Measurements from ENCODE around the gene BDKRB2.

Gene BDKRB2

DNA sequence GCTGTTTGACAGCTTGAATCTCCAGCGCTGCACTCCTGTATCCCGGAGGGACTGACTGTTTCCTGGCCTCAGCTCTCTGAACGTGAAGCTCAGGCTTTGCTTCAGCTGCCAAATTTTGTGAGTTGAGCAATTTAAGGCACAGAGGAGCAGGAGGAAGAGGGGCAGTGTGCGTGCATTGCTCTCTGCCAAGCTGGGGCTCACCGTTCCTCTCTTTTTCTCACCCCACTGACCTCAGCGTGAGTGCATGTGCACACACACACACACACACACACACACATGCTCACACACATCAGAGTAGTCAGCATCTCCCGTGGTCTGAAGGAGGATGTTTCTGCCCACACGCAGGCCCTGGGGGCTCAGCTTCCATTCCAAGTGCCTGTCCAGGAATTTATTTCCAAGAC, 27.8 kb upstream of the BDKRB2 start:
- DNase-seq = no peak

DNA sequence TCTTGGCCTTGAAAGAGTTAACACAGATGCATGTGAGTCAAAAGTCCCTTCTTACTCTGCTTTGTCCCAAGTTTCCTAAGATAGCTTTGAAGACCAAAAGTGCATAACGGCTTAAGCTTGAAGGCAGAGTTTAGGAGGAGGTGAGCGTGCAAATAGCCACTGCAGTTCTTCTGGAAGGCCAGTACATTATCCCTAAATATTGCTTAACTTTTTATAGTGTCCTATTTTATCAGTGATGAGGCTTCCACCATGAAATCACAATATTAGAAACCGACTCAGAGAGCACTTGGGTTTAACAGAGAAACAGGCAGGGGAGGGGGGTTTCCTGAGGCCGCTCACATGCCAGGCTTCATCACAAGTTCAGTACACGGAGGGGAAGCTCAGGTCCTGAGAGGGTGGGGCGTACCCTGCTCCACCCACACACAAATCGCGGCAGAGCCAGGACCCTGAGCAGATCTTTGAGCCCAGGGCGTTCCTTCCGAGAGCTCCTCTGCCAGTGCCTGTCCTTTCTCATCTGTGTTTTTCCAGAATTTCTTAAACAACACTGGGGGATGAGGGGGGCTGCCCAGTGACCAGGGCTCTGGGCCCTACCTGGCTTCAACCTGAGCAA, 26.8 kb upstream of the BDKRB2 start:
- no peak for DNase-seq

DNA sequence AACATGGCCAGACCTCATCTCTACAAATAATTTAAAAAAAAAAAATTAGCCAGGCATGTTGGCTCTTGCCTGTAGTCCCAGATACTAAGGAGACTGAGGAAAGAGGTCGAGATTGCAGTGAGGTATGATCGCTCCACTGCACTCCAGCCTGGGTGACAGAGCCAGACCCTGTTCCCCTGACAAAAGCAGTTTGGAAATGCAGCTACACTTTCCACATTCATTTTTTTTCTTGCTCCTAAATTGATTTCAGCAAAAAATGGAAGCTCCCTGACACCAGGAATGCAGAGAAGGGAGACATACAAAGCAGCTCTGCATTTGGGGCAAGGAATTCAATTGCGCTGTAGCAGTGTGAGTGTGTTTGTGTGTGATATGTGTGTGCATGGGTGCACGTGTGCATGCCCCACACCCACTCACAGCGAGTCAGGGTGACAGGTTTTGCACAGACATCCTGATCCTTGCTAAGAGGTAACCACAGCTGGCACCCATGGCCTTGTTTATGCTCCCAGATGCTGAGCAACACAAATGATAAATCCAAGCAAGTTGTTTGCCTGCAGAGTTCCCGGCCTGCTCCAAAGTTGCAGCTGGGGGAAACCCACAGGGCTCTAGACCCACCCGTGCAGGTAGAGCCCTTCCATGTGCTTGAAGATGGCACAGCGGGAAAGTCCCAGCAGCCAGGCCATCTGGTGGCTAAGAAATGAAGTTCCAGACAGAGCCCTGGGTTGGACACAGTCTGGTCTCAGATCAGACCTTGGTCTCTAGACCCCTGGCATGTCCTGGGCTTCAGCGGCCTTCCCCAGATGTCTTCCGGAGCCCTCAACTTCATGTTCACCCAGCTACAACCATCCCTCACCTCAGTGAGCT, 25.9 kb upstream of the BDKRB2 start:
- DNase-seq = no peak

DNA sequence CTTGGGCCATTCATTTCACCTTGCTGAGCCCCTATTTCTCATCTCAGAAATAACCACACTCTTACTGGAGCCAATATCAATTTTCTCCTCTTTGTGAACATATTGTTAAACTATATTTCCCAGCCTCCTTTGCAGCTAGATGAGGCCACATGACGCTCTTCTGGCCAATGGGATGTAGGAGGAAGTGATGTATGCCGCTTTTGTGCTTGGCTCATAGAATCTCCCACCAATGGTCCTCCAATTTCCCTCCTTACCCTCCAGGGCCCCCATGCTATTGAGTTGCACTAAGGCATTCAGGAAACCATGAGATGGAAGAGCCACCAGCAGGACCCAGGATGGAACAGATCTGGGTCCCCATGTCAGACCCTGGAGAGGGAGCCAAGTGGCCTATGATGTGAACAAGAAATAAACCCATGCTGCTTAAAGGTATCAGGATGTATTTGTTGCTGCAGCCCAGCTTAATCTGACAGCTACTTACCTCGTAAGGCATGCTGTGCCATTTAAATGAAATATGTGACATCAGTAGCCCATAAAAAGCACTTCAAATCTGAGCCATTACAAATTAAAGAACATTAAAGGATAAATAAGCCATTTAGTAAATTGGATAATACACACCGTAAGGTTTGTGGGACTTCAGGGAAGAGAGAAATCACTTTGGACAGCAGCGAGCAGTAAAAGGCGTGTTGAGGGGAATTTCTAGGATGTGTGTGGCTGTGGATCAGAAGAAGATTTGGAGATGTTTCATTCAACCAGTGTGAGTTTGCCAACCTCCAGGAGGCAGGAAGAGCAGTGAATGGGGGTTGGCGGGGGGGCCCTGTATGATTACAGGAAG, 24.4 kb upstream of the BDKRB2 start:
- DNase-seq = no peak

DNA sequence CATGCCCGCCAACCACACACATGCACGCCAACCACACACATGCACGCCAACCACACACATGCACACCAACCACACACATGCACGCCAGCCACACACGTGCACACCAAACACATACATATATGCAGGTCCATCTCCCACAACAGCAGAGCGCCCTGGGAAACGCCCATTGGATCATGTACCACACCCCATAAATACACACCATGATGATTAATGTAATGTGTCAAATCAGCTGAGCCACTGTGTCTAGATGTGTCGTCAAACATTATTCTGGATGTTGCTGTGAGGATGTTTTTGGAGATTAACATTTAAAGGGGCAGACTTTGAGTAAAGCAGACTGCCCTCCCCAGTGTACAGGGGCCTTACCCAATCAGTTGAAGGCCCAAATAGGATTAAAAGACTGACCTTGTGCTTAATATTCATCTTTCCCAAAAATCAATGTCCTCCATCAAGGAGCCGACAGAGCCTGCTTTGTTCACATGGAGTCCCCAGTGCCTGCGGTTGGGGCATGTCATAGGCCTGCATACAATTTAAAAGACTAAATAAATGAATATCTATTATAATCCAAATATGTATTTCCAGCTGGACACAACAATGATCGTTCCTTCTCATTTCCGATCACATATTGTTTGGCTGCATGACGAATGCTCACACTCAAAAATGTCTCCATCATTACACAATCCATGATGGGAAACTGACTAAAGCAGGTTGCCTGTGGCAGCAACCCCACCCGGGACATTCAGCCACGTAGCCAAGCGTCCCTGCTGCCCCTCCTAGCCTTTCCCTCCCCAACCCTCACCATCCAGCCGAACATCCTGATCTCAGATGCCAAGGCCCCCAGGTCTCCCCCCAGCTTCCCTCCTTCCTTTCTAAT, 23.2 kb upstream of the BDKRB2 start:
- no peak for DNase-seq

DNA sequence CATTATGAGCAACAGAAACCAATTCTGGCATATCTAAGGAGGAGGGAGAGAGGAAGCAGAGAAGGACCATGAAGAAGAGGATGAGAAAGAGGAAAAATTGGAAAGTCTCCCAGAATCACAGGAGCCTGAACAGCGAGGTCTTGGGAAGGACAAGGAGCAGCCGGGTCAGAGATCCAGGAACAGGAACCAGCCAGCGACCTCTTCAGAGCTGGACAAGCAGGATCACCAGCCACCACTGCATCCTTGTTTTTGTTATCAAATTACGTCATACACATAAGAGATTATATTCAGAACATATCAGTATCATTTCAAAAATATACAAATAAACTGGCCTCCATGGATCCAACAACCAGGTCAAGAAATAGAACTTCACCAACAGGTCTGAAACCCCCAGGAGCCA, 22.1 kb upstream of the BDKRB2 start:
- no peak for DNase-seq

DNA sequence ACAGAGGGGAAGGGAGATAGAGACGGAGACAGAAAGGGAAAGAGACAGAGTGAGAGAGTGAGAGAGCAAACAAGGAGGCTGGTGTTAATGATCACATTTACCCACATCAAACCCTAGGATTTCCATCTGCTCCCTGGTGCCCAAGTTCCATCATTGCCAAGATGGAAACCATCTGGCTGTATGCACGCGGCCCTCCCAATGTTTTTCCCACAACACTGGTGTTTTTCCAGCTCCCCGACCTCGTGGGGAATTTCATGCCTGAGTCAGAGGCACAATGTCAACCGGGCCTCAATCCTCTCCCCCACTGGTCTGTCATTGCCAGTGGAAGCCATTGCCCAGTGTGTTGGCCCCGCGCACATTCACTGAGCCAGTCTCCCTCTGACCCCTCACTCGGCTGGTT, 19.9 kb upstream of the BDKRB2 start:
- DNase-seq = no peak

DNA sequence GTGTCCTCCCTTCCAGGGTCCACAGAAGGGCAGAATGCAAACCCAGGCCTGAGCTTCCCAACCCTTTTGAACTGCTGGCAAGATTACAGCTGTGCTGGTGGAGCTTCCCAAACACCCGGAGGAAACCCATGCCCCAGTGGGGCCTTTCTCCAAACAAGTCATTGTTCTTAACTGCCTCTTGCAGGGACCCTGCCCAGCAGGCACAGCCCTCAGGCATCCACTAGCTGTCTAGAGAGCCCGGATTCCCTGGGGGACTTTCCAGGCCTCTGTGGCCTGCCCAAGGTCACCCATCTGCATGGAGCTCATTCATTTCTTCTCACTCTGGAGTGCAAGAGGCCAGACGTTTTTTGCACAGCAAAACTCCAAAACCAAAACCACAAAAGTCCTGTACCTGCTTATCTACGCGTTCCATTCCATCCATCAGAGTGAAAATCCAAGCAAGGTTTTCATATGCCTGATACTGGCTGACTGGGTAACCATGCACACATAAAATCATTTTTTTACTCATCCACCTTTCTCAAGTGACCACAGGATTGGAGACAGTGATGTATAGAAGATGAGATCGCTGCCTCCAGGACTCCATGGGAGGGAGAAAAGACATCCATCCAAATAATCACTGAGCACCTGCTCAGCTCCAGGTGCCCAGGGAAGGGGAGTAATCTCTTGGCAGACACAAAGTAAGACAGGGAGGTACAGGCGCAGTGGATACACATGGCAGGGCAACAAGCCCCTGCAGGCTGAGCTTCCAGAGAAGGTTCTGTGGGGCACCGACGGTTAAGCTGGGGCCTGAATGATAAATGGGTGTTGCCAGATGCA, 17.2 kb upstream of the BDKRB2 start:
- no peak for DNase-seq

DNA sequence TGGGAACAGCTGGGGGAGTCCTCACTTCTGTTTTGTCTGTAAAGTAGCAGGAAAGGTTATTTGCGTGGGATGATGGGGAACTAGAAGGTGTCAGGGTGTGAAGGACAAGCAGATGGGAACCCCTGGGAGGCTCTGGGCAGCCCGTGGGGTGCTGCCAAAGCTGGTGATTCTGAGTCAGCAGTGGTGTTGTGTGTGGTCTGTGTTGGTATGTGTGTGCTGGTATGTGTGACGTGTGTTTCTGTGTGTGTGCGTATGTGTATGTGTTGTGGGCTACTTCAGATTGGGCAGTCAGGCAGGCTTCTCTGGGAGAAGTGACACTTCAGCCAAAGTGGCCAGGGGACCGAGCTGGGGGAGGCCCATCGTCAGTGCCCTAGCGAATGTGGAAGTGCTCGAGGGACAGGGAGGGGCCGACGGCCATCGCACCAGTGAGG, 15.3 kb upstream of the BDKRB2 start:
- no peak for DNase-seq

DNA sequence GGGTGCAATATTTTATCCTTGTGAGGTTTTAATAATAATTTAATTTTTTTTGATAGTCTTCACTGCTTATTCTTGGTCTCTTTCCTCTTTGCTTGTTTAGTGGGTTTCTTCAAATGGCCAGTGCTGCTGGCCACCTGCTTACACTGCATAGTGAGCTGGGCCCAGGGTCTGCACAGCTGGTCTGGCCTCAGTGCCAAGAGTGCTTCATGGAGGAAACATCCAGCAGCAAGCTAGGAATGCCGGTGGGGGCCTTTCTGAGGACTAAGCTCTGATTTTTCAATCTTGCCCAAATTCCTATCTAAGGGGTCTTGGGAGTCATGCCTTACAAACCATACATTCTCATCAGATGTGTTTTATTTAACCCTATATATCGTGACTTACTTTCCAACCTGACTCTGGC, 13.3 kb upstream of the BDKRB2 start:
- no peak for DNase-seq

DNA sequence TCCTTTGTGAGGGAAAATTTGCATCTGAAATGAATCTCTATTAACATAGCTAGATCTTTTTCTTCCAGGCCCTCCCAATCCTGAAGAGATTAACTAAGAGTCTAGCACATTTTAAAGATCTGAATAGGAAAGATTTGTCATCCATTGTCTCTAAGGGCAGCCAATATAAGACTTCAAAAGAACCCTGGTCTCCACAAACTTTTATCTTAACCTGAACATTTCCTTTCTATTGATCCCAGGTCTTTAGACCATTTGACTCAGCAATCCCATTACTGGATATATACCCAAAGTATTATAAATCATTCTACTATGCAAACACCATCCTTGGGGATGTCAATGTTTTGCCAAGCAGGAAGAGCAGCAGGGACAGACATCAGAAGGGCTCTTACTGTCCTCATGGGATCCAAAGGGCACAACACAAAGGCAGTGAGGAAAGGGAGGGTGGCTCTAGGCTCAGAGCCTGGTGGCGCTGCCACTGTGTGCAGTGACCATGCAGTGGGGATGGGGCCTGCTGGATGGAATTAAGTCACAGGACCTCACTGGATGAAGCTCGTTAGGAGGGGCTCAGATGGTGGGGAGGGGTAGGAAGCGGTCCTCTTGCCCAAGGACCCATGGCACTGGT, 12.7 kb upstream of the BDKRB2 start:
- no peak for DNase-seq

DNA sequence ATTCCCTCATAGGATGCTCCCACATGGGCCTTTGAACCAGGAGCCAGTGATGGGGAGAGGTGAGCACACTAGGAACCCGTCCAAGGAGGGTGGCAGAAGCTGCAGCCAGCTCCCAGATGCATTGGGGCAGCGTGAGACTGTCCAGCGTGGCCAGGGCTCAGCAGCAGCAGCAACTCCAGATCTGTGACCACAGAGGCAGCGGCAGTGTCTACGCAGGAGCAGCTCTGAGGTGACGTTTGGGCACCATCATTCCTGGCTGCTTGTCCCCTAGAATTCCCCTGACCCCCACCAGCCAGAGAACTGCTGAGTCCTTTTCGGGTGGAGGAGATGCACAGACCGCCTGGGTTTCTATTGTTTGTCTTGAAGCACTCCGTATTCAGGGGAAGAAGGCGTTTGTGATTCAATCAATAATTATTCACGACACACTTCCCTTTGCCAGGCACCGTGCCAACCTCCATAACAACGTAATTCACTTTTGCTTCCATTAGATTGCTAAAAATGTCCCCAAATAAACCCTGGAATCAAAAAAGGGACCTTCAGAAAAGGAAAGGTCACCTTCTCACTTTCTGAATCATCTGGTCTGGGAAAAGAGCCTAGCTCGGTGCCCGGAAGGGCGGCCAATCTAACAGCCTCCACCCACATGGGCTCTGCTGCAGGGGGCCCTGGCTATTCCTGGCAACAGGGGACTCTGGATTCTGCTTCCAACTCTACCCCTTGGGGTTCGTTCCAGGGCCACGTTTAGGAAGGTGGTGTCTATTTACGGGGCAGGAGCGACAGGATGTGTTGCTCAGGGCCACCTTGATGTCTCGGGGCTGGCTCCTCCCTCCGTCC, 11.4 kb upstream of the BDKRB2 start:
- no peak for DNase-seq

DNA sequence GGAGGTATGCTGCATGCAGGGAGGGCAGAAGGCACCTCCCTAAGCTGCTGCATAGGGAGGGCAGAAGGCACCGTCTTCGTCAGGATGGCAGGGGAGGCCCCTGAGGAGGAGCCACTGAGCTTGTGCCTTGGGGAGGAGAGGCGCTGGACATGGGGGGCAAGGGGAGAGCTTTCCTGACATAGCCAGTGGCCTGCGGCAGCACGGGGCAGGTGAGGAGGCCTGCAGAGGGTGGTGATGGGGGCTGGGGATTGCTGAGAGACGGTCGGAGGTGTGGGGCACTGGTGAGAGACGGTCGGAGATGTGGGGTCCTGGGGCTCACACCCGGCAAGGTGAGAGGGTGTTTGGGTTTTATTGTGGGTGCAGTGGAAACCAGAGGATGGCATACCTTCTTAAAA, 10.4 kb upstream of the BDKRB2 start:
- DNase-seq = no peak

DNA sequence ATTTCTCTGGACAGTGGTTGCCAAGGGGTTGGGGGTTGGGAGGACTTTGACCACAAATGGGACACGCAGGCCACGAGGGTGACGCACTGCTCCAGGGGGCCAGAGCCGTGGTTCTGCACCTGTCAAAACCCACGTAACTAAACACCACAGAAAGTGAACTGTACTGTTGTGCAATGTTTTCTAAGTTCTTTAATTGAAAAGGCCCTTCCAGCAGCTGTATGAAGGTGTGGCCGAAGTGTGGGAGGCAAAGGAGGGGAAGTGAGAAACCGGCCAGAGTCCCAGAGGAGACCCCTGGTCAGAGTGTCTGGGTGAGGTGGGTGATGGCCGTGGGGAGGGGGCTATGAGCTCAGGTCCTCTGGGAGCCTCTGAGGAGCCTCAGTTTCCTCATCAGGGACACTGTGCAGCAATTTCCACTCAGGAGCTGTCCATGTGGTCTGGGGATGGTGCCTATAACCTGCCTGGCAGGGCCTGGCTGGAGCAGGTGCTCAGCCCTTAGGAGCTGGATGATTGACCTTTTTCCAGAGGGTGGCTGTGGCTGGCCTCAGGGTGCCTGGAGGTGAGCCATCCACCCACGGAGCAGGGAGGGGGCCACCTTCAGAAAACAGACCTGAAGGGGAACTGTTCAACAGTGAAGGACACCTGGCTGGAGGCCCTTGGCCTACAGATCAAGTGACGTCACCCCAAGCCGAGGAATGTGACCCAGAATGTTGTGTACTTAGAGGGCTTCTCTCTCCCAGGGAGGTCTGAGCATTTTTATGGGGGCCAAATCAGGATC, 9.8 kb upstream of the BDKRB2 start:
- DNase-seq = no peak

DNA sequence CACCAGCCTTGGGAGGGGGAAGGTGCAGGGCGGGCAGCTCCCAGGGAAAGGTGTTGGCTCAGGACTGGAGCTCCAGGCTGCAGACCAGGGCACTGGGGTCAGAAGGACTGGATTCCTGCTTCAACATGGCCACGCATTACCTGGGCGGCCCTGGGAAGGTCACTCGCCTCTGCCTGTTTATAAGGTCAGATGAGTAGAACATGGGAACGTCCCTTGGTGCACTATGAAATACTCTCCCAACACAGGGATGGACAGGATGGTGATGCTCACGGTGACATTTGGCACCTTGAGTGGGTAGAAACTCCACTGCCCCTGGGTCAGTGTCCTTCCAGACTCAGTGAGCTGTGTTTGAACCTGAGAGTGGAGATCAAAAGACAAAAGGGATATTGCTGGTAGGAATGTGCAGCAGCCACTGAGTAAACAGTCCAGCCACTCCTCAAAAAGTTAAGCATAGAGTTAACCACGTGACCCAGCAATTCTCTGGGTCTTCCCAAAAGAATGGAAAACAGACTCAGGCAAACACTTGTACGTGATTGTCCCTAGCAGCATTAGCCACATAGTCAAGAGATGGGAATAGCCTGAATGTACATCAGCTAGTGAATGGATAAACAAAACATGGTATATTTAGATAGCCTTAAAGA, 9.1 kb upstream of the BDKRB2 start:
- DNase-seq = no peak

DNA sequence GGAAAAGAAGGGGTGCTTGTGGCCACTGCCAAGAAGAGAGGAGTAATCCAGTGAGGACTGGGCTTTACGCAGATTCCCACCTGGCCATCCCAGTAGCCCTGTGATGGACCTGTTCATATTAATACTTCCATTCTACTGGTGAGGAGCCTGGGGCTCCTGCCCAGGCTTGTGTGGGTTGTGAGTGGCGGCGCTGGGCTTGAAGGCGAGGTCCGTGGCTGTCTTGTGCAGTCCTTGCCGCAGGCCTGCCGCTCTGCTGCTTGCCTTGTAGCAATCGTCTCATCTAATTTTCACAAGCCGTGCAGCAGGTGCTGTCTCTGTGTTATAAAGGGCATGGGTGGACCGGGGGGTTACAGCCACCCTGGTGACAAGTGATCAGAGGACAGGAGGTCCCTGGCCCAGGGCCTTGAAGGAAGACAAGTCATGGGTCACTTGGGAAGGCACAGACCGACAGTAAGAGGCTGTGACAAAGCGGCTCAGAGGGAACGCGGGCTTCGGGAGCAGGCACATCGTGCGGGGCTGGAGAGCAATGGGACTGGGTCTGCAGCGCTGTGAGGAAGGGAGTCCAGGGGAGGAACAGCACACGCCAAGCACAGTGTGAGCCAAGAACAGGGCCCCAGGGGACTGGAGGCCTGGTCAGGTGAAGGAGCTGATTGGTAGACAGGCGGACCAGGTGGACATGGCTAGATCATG, 7.3 kb upstream of the BDKRB2 start:
- no peak for DNase-seq

DNA sequence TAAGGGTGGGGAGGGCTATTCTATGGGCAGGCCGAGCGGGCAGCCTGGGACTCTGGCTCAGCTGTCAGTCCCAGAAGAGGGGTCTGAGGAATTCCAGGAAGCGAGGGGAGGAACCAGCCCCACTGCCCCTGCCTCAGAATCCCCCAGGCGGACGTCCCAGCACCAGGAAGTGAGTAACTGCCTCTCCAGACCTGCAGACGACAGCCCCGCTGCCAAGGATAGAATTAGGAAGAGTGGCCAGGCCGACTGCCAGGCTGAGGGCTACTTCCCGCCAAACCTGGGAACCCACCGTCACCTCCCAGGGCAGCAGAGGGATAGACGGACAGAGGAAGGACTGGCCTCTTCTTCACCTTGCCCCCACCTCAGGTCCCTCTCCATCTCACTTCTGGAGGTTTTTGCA, 6.7 kb upstream of the BDKRB2 start:
- no peak for DNase-seq

DNA sequence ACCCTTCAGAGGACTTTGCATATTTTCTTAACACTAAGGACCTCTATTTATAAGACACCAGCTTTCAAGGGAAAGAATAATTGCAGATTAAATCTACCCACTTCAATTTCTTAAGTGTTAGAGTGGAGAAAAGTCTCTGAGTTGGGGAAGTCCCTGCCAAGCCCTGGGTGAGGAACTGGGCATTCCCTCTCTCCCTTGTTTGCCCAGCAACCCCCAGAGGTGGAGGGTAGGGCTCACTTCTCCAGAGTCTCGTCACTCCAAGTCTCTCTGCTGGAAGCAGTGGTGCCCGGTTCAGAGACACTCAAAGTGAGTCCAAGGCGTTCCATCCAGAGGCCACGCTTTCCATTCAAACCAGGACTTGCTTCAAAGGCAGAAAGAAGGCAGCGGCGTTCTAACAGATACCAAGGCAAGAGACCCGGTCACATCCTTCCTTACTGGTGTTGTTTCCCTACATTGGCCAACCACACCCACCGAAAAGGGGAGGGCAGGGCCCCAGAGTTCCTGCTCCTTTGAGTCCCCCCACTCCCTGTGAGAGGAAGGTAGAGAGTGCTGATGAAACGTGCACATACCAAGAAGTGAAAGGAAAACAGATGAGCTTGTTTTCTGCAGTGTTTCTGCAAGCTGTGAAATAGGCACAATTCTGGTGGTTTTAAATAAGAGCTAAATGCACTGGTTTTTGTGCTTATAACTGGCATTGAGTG, 6.1 kb upstream of the BDKRB2 start:
- no peak for DNase-seq

Measured in NCI-H187 treated with DMSO at 0.1 percent for 48 hours (cell line).